Stimulated activated naive B cell treated with anti-CD40 and anti-IgM and Interleukin-4, amounts not matched to agents 10 μg/mL and 1 μg/mL and 100 μg/mL, for 72 hours (primary cell): ENCODE results near the gene SMARCB1.
"Not testable (repeated sequence)": the region's sequence is repeated elsewhere in the genome, so short reads cannot be mapped to it uniquely, and the experiment has no call there.

Experiments
- ATAC-seq, 2 donors: fragments of 150-1000 bp; cut with Tn5 transposase; replicated peaks; 2 replicates each; pipeline ENCODE4 v1.10.0; 2021; ENCODE audit warnings: moderate library complexity in 1 of 2
- DNase-seq: peaks from one replicate; pipeline ENCODE4 v3.0.0; 2021
- H3K27ac Mint-ChIP-seq: one replicate; pipeline ENCODE4 v1.8.0; 2022; ENCODE audit warnings: mild to moderate bottlenecking, mixed read lengths
- H3K27me3 Mint-ChIP-seq, 2 donors: one replicate each; pipeline ENCODE4 v1.8.0; 2022; ENCODE audit warnings: mixed read lengths in 2 of 2
- H3K36me3 Mint-ChIP-seq, 2 donors: one replicate each; pipeline ENCODE4 v1.8.0; 2022; ENCODE audit warnings: mixed read lengths in 2 of 2, mild to moderate bottlenecking in 1 of 2
- H3K4me1 Mint-ChIP-seq, 2 donors: one replicate each; pipeline ENCODE4 v1.8.0; 2022; ENCODE audit warnings: mixed read lengths in 2 of 2, mild to moderate bottlenecking in 1 of 2
- H3K4me3 Mint-ChIP-seq, 2 donors: one replicate each; pipeline ENCODE4 v1.8.0; 2022; ENCODE audit warnings: mild to moderate bottlenecking in 2 of 2, mixed read lengths in 2 of 2, moderate library complexity in 1 of 2
- H3K9me3 Mint-ChIP-seq, 2 donors: one replicate each; pipeline ENCODE4 v1.8.0; 2022; ENCODE audit warnings: mixed read lengths in 2 of 2, mild to moderate bottlenecking in 1 of 2

SMARCB1 gene

DNA sequence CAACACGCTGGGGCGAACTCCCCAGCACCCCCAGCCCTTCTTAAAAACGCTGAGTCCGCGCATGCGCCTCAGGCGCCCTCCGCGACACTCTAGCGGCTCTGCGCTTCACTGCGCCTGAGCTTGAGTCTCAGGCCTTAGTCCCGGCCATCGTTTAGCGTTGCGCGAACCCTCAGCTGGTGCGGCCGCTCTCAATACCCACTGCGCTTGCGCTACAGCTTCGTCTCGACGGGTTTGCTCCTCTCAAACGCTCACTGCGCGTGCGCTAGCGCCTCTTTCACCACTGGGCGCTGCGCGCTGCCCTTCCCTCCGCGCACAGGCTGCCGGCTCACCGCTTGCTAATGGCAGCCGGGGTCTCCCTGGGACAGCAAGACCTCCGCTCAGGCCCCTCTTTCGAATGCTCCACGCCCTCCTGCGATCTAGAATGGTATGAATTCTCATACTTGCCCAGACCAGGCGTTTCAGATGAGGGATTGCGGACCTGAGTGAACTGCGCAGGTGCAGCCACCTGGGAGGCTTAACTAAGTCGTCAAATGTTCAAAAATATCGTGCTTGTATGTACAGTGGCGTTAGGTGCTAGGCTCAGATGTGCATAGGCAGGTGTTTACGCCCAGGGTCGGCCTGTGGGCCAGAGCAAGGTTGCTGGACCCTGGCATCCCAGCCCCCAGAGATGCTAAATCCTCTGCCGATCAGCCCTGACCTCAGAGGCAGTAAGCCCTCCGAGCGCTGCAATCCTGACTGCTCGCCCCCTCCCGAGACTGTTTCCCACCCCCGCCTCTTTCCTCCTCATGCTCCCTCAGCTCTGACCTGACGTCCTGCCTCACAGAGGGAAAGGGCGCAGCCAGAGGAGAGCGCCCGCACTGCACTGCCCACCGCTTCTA, 71.1 kb downstream of the SMARCB1 start, which contains the start of gene SLC2A11:
SLC2A11 (plus strand) TSS at position 270 of the 878 bp plus-strand sequence; CDS start at position 395, 125 bp downstream.
- peak within 1 kb of the TSS; percentile 98 for H3K27ac Mint-ChIP-seq
- DNase-seq (peak; percentile 95), ATAC-seq (peak; percentile 94 to 95)
- H3K36me3 Mint-ChIP-seq: peaks cover 2 to 11% of the 10 kb centered on the region in 2 donors
- H3K9me3 Mint-ChIP-seq: no peaks in the 10 kb centered on the region
- peak within 1 kb of the TSS; percentile 96 to 97 for H3K4me3 Mint-ChIP-seq
- H3K27me3 Mint-ChIP-seq: no peaks in the 10 kb centered on the region
- peaks cover 20 to 31% of the 10 kb centered on the region in 2 donors for H3K4me1 Mint-ChIP-seq

DNA sequence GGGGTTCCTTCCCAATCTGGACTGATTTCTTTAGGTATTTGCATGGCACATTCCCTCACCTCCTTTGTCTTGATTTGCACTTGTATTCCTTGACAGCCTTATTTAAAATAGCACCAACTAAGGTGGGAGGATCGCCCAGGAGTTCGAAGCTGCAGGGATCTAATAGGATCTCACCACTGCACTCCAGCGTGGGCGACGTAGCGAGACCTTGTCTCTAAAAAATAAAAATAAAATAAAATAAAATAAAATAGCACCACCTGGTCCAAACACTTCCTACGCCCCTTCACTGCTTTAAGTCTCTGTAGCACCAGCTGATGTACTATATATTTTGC, 71.7 kb downstream of the SMARCB1 start:
- ATAC-seq: no peak
- Mint-ChIP-seq H3K27ac (peak overlapping the region; percentile 98), H3K9me3 (no peaks in the 10 kb centered on the region), H3K27me3 (no peaks in the 10 kb centered on the region), H3K36me3 (peaks cover 6 to 16% of the 10 kb centered on the region in 2 donors), H3K4me3 (peak overlapping the region; percentile 96 to 97), H3K4me1 (peaks cover 22 to 31% of the 10 kb centered on the region in 2 donors)
- DNase-seq: no peak

- Mint-ChIP-seq H3K36me3 (peaks cover 13 to 19% of the 10 kb centered on the region in 2 donors), H3K4me3 (peak overlapping the region; percentile 96 to 97), H3K27me3 (no peaks in the 10 kb centered on the region), H3K27ac (no peak overlapping the region), H3K9me3 (no peaks in the 10 kb centered on the region), H3K4me1 (peaks cover 24 to 31% of the 10 kb centered on the region in 2 donors)
- DNase-seq (no peak), ATAC-seq (no peak)
Observed at GRCh38 chr22:23859201-23859600, 72.4 kb downstream of the SMARCB1 start.

GRCh38 chr22:23860187-23860586, 73.4 kb downstream of the SMARCB1 start:
- not testable (repeated sequence) for H3K9me3 Mint-ChIP-seq, H3K27ac Mint-ChIP-seq, ATAC-seq, DNase-seq, H3K4me3 Mint-ChIP-seq, H3K27me3 Mint-ChIP-seq
- H3K36me3 Mint-ChIP-seq: peaks cover 13 to 19% of the 10 kb centered on the region in 2 donors
- H3K4me1 Mint-ChIP-seq: peaks cover 24 to 31% of the 10 kb centered on the region in 2 donors

GRCh38 chr22:23862103-23862502, 75.3 kb downstream of the SMARCB1 start:
- Mint-ChIP-seq H3K27ac (no peak overlapping the region), H3K4me1 (peaks cover 19 to 29% of the 10 kb centered on the region in 2 donors), H3K36me3 (peaks cover 20 to 33% of the 10 kb centered on the region in 2 donors), H3K4me3 (no peak overlapping the region), H3K9me3 (no peaks in the 10 kb centered on the region), H3K27me3 (no peaks in the 10 kb centered on the region)
- ATAC-seq (peak in 1 of 2 donors; percentile 15), DNase-seq (no peak)

DNA sequence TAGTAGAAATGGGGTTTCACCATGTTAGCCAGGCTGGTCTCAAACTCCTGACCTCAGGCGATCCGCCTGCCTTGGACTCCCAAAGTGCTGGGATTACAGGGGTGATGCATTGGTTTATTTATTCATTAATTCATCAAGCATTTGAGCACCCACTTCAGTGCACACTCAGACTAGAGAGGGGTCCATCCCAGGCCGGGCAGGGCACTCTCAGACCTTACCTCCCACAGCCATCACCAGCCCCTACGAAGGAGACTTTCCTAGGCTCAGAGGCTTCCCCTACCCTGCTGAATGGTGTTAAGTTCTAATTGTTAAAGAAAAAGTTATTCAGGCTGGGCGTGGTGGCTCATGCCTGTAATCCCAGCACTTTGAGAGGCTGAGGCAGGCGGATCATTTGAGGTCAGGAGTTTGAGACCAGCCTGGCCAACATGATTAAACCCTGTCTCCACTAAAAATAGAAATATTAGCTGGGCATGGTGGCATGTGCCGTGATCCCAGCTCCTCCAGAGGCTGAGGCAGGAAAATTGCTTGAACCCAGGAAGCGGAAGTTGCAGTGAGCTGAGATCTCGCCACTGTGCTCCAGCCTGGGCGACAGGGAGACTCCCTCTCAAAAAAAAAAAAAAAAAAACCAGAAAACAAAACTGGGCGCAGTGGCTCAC, 77.9 kb downstream of the SMARCB1 start:
- Mint-ChIP-seq H3K36me3 (peaks cover 30 to 49% of the 10 kb centered on the region in 2 donors), H3K4me1 (peaks cover 12 to 15% of the 10 kb centered on the region in 2 donors)
- not testable (repeated sequence) for H3K27ac Mint-ChIP-seq, ATAC-seq, H3K27me3 Mint-ChIP-seq, H3K4me3 Mint-ChIP-seq, H3K9me3 Mint-ChIP-seq, DNase-seq

- Mint-ChIP-seq H3K9me3 (no peaks in the 10 kb centered on the region), H3K27ac (no peak overlapping the region), H3K36me3 (peaks cover 30 to 43% of the 10 kb centered on the region in 2 donors), H3K4me3 (no peak overlapping the region), H3K4me1 (peaks cover 2 to 6% of the 10 kb centered on the region in 2 donors), H3K27me3 (no peaks in the 10 kb centered on the region)
- no peak for DNase-seq
- ATAC-seq: no peak
Observed at GRCh38 chr22:23868580-23868979, 81.8 kb downstream of the SMARCB1 start.

DNA sequence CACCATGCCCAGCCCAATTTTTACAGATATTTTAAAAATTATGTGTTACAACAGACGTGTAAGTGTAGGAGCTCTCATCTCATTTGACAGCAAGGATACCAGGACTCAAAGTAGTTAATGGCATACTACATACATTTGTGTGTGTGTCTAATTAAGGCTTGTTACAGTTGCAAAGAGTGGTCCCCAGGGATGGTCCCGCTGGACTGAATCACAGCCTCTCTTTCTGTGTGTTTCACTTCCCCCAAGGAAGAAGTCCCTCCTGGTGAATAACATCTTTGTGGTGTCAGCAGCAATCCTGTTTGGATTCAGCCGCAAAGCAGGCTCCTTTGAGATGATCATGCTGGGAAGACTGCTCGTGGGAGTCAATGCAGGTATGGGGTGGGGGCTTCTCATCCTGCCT, 88.1 kb downstream of the SMARCB1 start:
- no peaks in the 10 kb centered on the region for H3K9me3 Mint-ChIP-seq
- H3K4me1 Mint-ChIP-seq: peaks cover 0 to 2% of the 10 kb centered on the region in 2 donors
- no peak overlapping the region for H3K27ac Mint-ChIP-seq
- H3K36me3 Mint-ChIP-seq: peaks cover 32 to 45% of the 10 kb centered on the region in 2 donors
- H3K27me3 Mint-ChIP-seq: no peaks in the 10 kb centered on the region
- ATAC-seq (peak in 1 of 2 donors; percentile 67), DNase-seq (no peak)
- no peak overlapping the region for H3K4me3 Mint-ChIP-seq

DNA sequence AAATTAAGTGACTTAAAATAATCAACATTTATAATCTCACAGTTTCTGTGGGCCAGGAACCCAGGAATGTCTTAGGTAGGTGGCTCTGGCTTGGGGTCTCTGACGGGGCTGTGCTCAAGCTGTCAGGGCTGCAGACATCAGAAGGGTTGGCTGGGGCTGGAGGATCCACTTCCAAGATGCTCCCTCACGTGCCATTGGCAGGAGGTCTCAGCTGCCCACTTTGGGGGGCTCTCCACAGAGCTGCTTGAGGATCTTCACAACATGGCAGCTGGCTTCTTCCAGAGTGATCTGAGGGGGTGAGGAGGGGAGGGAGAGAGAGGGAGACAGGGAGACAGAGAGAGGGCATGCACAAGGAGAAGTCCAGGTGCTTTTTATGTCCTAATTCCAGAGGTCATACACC, 89.0 kb downstream of the SMARCB1 start:
- peaks cover 0 to 2% of the 10 kb centered on the region in 2 donors for H3K4me1 Mint-ChIP-seq

GRCh38 chr22:23877566-23877965, 90.8 kb downstream of the SMARCB1 start:
- DNase-seq (no peak), ATAC-seq (no peak)
- peaks cover 0 to 6% of the 10 kb centered on the region in 2 donors for H3K4me1 Mint-ChIP-seq
- H3K36me3 Mint-ChIP-seq: peaks cover 36 to 50% of the 10 kb centered on the region in 2 donors
- H3K9me3 Mint-ChIP-seq: no peaks in the 10 kb centered on the region
- H3K27ac Mint-ChIP-seq: no peak overlapping the region
- H3K4me3 Mint-ChIP-seq: no peak overlapping the region
- no peaks in the 10 kb centered on the region for H3K27me3 Mint-ChIP-seq

More for the DNA sequence above, 89.0 kb downstream of the SMARCB1 start:
- ATAC-seq (no peak), DNase-seq (no peak)
- Mint-ChIP-seq H3K27me3 (no peaks in the 10 kb centered on the region), H3K27ac (no peak overlapping the region), H3K36me3 (peaks cover 30 to 40% of the 10 kb centered on the region in 2 donors), H3K4me3 (no peak overlapping the region), H3K9me3 (no peaks in the 10 kb centered on the region)

GRCh38 chr22:23878219-23878618, 91.5 kb downstream of the SMARCB1 start:
- peaks cover 0 to 6% of the 10 kb centered on the region in 2 donors for H3K4me1 Mint-ChIP-seq
- no peak overlapping the region for H3K4me3 Mint-ChIP-seq
- no peaks in the 10 kb centered on the region for H3K9me3 Mint-ChIP-seq
- H3K27me3 Mint-ChIP-seq: no peaks in the 10 kb centered on the region
- DNase-seq: no peak
- peaks cover 33 to 53% of the 10 kb centered on the region in 2 donors for H3K36me3 Mint-ChIP-seq
- no peak overlapping the region for H3K27ac Mint-ChIP-seq
- ATAC-seq: no peak

DNA sequence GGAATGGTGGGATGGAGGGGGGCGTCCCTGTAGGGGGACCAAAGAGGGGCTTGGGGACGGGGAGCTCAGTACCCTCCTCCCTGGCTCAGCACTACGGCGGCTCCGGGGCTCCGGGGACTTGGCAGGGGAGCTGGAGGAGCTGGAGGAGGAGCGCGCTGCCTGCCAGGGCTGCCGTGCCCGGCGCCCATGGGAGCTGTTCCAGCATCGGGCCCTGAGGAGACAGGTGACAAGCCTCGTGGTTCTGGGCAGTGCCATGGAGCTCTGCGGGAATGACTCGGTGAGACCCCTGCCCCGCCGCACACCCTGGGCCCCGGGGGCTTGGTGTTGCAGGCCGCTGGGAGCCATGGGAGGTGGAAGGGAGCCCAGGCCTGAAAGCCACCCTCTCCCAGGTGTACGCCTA, 95.6 kb downstream of the SMARCB1 start:
- Mint-ChIP-seq H3K9me3 (no peaks in the 10 kb centered on the region), H3K36me3 (peaks cover 32 to 49% of the 10 kb centered on the region in 2 donors), H3K4me3 (no peak overlapping the region), H3K27me3 (no peaks in the 10 kb centered on the region), H3K27ac (no peak overlapping the region), H3K4me1 (peaks cover 0 to 4% of the 10 kb centered on the region in 2 donors)
- ATAC-seq (no peak), DNase-seq (no peak)

DNA sequence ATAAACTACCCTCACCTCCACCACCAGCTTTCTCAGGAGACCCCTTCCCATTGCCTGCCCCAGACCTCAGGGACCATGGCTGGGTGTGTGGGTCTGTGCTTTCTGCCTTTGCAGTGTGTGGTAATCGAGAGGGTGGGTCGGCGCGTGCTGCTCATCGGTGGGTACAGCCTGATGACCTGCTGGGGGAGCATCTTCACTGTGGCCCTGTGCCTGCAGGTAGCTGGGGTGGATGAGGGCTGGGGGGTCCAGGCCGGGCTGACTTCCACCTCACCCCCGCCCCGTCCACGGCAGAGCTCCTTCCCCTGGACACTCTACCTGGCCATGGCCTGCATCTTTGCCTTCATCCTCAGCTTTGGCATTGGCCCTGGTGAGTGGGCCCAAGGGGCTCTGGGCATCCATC, 96.9 kb downstream of the SMARCB1 start:
- H3K4me1 Mint-ChIP-seq: peaks cover 0 to 4% of the 10 kb centered on the region in 2 donors
- peak overlapping the region; percentile 14 for H3K27ac Mint-ChIP-seq
- H3K36me3 Mint-ChIP-seq: peaks cover 28 to 45% of the 10 kb centered on the region in 2 donors
- no peak overlapping the region for H3K4me3 Mint-ChIP-seq
- no peak for ATAC-seq
- no peaks in the 10 kb centered on the region for H3K27me3 Mint-ChIP-seq
- no peaks in the 10 kb centered on the region for H3K9me3 Mint-ChIP-seq
- no peak for DNase-seq

DNA sequence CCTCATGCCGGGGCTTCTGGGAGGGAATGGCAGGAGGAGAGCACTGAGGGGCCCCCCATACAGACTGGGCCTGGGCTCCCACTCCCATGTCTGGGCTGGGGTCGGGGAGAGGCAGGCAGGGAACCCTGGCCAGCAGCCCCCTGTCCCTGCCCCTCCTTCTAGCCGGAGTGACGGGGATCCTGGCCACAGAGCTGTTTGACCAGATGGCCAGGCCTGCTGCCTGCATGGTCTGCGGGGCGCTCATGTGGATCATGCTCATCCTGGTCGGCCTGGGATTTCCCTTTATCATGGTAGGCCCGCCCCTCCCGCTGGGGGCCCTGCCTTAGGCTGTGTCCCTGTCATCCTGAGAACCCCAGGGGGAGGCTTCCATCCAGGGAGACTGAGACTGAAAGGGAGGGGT, 97.4 kb downstream of the SMARCB1 start:
- H3K27ac Mint-ChIP-seq: no peak overlapping the region
- no peaks in the 10 kb centered on the region for H3K9me3 Mint-ChIP-seq
- H3K36me3 Mint-ChIP-seq: peaks cover 28 to 45% of the 10 kb centered on the region in 2 donors
- DNase-seq: no peak
- H3K4me3 Mint-ChIP-seq: no peak overlapping the region
- H3K27me3 Mint-ChIP-seq: no peaks in the 10 kb centered on the region
- ATAC-seq: no peak
- H3K4me1 Mint-ChIP-seq: peaks cover 0 to 4% of the 10 kb centered on the region in 2 donors
